ENCODE measurements around the gene ATP1A2.

The ATP1A2 gene

DNA sequence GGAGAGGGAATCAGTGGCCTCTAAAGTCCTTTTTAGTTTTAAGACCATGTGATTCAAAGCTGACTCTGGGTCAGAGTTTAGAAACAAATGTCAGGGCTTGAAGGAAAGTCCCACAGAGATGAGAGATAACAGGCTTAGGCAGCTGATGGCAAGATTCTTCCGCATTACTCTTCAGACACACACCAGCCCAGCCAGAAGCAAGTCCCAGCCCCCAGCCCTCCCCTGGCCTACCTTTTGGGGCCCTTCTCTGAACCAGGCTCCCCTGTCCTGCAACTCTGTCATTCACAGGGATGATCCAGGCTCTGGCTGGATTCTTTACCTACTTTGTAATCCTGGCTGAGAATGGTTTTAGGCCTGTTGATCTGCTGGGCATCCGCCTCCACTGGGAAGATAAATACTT, 61.7 kb downstream of the ATP1A2 start:
- DNase-seq (ENCODE audit: low spot score) = no peak

DNA sequence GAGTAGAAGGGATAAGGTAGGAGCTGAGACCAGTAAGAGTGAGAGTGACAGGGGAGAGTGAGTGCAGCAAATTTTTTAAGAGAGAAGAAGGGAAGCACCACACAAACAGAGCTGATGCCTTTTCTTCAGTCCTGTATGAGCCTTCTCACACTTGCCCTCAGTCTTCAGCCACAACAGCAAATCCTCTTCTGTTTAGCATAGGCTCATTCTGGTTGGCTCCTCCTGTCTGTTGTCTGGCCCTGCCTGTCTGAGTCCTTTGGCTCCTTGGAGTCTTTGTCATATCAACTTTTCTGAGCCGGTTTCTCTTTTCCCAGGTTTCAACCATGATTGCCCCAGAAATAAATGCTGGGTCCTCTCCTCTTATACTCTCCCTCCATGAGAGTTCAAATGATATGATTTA, 62.1 kb downstream of the ATP1A2 start:
- no peak for DNase-seq (ENCODE audit: low spot score)

DNA sequence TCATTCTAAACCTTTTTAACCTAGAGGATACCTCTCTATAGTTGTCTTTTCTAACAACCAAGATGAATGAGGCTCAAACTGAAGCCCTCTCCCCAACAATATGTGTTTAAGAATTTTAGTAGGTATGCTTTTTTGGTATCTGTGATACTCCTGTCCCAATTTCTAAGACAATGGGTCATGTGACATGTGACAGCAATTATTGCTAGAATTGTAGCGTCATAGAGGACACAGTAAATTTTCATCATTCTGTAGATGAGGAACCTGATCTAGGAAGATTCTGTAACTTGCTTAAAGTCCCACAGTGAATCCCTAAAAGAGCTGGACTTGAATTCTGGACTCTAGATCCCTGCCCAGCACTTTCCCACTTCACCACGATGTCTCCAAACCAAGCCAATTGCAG, 63.2 kb downstream of the ATP1A2 start:
- DNase-seq (ENCODE audit: low spot score) = no peak

DNA sequence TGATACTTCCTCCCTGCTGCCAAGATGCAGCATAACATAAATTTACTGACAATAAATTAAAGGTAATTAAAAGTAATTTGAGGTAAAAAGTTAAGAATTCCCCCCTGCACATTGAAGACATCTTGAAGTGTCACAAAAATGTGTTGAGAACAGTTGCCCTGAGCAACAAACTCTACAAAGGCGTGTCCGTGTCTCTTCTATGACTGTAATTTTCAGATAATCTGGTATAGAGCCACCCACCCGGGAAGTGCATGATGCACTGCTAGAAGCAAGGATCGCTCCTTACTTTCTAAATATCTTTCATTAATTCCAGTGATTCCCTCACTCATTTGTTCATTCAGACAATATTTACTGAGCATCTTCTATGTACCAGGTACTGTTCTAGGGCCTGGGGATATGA, 63.8 kb downstream of the ATP1A2 start:
- DNase-seq (ENCODE audit: low spot score) = no peak

- no peak for DNase-seq (ENCODE audit: low spot score)
Measured at GRCh38 chr1:160186246-160186645, 70.7 kb downstream of the ATP1A2 start.

GRCh38 chr1:160186729-160187128, 71.2 kb downstream of the ATP1A2 start:
- no peak for DNase-seq (ENCODE audit: low spot score)

DNA sequence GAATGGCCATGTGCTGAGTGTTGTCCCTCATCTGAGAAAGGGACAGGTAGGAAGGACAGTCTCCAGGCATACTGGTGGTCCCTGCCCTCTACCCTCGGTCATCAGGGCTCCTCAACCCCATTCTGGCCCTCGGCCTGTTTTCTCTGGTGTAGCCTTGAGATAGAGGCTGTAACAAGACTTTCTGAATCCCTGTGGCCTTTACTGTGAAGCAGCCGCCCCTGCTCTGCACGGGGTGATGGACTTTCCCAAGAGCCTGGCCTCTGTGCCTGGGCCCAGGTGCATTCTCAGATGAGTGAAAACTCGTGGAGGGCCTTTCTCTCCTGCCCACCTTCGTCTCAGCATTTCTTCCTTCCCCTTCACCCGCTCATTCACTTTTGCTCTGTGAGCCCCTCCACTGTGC, 71.8 kb downstream of the ATP1A2 start:
- DNase-seq (ENCODE audit: low spot score) = no peak

GRCh38 chr1:160188341-160188740, 72.8 kb downstream of the ATP1A2 start:
- DNase-seq (ENCODE audit: low spot score) = no peak

- no peak for DNase-seq (ENCODE audit: low spot score)
Measured at GRCh38 chr1:160189649-160190625, 74.4 kb downstream of the ATP1A2 start, which contains the start of gene CASQ1. CASQ1 (plus strand) TSS chr1:160190575; CDS start chr1:160190752, 177 bp downstream.

GRCh38 chr1:160191756-160192155, 76.2 kb downstream of the ATP1A2 start:
- no peak for DNase-seq (ENCODE audit: low spot score)

- no peak for DNase-seq (ENCODE audit: low spot score)
Measured at GRCh38 chr1:160192234-160192633, 76.7 kb downstream of the ATP1A2 start.

Data from iPS-NIHi11 (cell line).